Muscle of leg (tissue), 11 donors: ENCODE data around the gene ATG14. TPM values are rescaled to one million over a fixed set of nuclear protein-coding genes. Genes with fewer than 3 reads are reported as not detected.

Experiments
- DNase-seq: peaks from one replicate; pipeline ENCODE4 v3.0.0; 2013
- H3K27ac ChIP-seq: one replicate; pipeline ENCODE4 v1.5.1; 2013; ENCODE audit warnings: mild to moderate bottlenecking, low read length, control low read depth
- H3K27me3 ChIP-seq: one replicate; pipeline ENCODE4 v1.6.1; 2013; ENCODE audit warnings: low read length; ENCODE audit not compliant: control insufficient read depth, insufficient read depth
- H3K36me3 ChIP-seq: one replicate; pipeline ENCODE4 v1.6.1; 2013; ENCODE audit warnings: low read length; ENCODE audit not compliant: control insufficient read depth, insufficient read depth
- H3K4me1 ChIP-seq: one replicate; pipeline ENCODE4 v1.6.1; 2013; ENCODE audit warnings: low read length; ENCODE audit not compliant: control insufficient read depth, insufficient read depth
- H3K4me3 ChIP-seq: one replicate; pipeline ENCODE4 v1.5.1; 2013; ENCODE audit warnings: low read length, control low read depth
- H3K9me3 ChIP-seq: replicated peaks from 2 replicates; pipeline ENCODE4 v1.6.1; 2013; ENCODE audit warnings: low read depth, low read length; ENCODE audit not compliant: control insufficient read depth
- whole genome bisulfite sequencing: methylation state at CpG from one replicate; pipeline ENCODE4 v1.1.5; 2013; ENCODE audit warnings: missing lambda C conversion rate; ENCODE audit not compliant: insufficient coverage; 5-methylcytosine and 5-hydroxymethylcytosine counted together
- polyA plus RNA-seq, 8 donors: library from polyadenylated mRNA; unstranded; fragments of 120-200 nt; gene quantifications; one replicate each; pipeline versions ENCODE4 v1.2.1 to v1.2.3, GENCODE V29; 2013; ENCODE audit warnings: inconsistent platforms in 1 of 8, low replicate concordance in 1 of 8; ENCODE audit not compliant: insufficient read length in 8 of 8, insufficient read depth in 1 of 8
- total RNA-seq: library from RNA; stranded (reverse); fragments of 120-200 nt; gene quantifications from one replicate; pipeline ENCODE4 v1.2.4, GENCODE V29; 2013

ATG14 gene
- total and polyA plus RNA-seq, 9 donors = 11.1 to 20.5 (median 12.3) TPM

GRCh38 chr14:55356913-55357312, 54.7 kb downstream of the ATG14 start:
- 90% methylated on average over 2 of the region's 2 CpGs for WGBS
- H3K27me3 ChIP-seq = no peaks in the 10 kb centered on the region
- no peak for DNase-seq
- H3K36me3 ChIP-seq = peaks cover 17% of the 10 kb centered on the region
- H3K4me1 ChIP-seq = no peaks in the 10 kb centered on the region
- no peak overlapping the region for H3K4me3 ChIP-seq
- H3K9me3 ChIP-seq = no peaks in the 10 kb centered on the region
- no peak overlapping the region for H3K27ac ChIP-seq

GRCh38 chr14:55355922-55356321, 55.7 kb downstream of the ATG14 start:
- no peak for DNase-seq
- no peak overlapping the region for H3K27ac ChIP-seq
- no peaks in the 10 kb centered on the region for H3K27me3 ChIP-seq

GRCh38 chr14:55354500-55354899, 57.1 kb downstream of the ATG14 start:
- DNase-seq = peak; percentile 63
- Histone ChIP-seq H3K4me3 (no peak overlapping the region), H3K4me1 (no peaks in the 10 kb centered on the region), H3K36me3 (peaks cover 33% of the 10 kb centered on the region), H3K9me3 (no peaks in the 10 kb centered on the region), H3K27me3 (no peaks in the 10 kb centered on the region), H3K27ac (no peak overlapping the region)
- 58% methylated on average over 4 of the region's 5 CpGs for WGBS

More at GRCh38 chr14:55355922-55356321, 55.7 kb downstream of the ATG14 start:
- H3K4me1 ChIP-seq = no peaks in the 10 kb centered on the region
- H3K36me3 ChIP-seq = peaks cover 27% of the 10 kb centered on the region
- H3K9me3 ChIP-seq = no peaks in the 10 kb centered on the region
- 92% methylated on average over 2 of the region's 6 CpGs for WGBS
- no peak overlapping the region for H3K4me3 ChIP-seq

- Histone ChIP-seq H3K27ac (no peak overlapping the region), H3K27me3 (no peaks in the 10 kb centered on the region), H3K36me3 (peaks cover 33% of the 10 kb centered on the region), H3K4me1 (no peaks in the 10 kb centered on the region), H3K4me3 (no peak overlapping the region), H3K9me3 (no peaks in the 10 kb centered on the region)
- WGBS = 90% methylated on average over 9 of the region's 11 CpGs
- DNase-seq = no peak
Observed at GRCh38 chr14:55353686-55354467, 57.8 kb downstream of the ATG14 start.

GRCh38 chr14:55352201-55352600, 59.4 kb downstream of the ATG14 start:
- H3K9me3 ChIP-seq = no peaks in the 10 kb centered on the region
- H3K27me3 ChIP-seq = no peaks in the 10 kb centered on the region
- H3K36me3 ChIP-seq = peaks cover 32% of the 10 kb centered on the region
- H3K4me3 ChIP-seq = no peak overlapping the region
- no peak overlapping the region for H3K27ac ChIP-seq
- DNase-seq = no peak
- 94% methylated on average over 8 of the region's 9 CpGs for WGBS
- no peaks in the 10 kb centered on the region for H3K4me1 ChIP-seq

- WGBS = 94% methylated on average over 9 of the region's 9 CpGs
- peaks cover 29% of the 10 kb centered on the region for H3K36me3 ChIP-seq
- H3K4me3 ChIP-seq = no peak overlapping the region
- H3K9me3 ChIP-seq = no peaks in the 10 kb centered on the region
- no peak overlapping the region for H3K27ac ChIP-seq
- DNase-seq = no peak
- no peaks in the 10 kb centered on the region for H3K4me1 ChIP-seq
- no peaks in the 10 kb centered on the region for H3K27me3 ChIP-seq
Observed at GRCh38 chr14:55351111-55351510, 60.5 kb downstream of the ATG14 start.

GRCh38 chr14:55350461-55350860, 61.2 kb downstream of the ATG14 start:
- no peak for DNase-seq
- H3K36me3 ChIP-seq = peaks cover 29% of the 10 kb centered on the region
- H3K27ac ChIP-seq = no peak overlapping the region
- H3K9me3 ChIP-seq = no peaks in the 10 kb centered on the region
- 100% methylated on average over 1 of the region's 4 CpGs for WGBS
- H3K27me3 ChIP-seq = no peaks in the 10 kb centered on the region
- H3K4me1 ChIP-seq = no peaks in the 10 kb centered on the region
- no peak overlapping the region for H3K4me3 ChIP-seq

- H3K36me3 ChIP-seq = peaks cover 29% of the 10 kb centered on the region
- H3K27ac ChIP-seq = no peak overlapping the region
- DNase-seq = no peak
- 44% methylated on average over 6 of the region's 12 CpGs for WGBS
- no peak overlapping the region for H3K4me3 ChIP-seq
- no peaks in the 10 kb centered on the region for H3K27me3 ChIP-seq
- H3K9me3 ChIP-seq = no peaks in the 10 kb centered on the region
- H3K4me1 ChIP-seq = no peaks in the 10 kb centered on the region
Observed at GRCh38 chr14:55349565-55349964, 62.1 kb downstream of the ATG14 start.

GRCh38 chr14:55348766-55349453, 62.7 kb downstream of the ATG14 start:
- WGBS = 83% methylated on average over 1 of the region's 4 CpGs
- H3K4me1 ChIP-seq = no peaks in the 10 kb centered on the region
- no peak for DNase-seq
- no peak overlapping the region for H3K27ac ChIP-seq
- no peaks in the 10 kb centered on the region for H3K27me3 ChIP-seq
- no peak overlapping the region for H3K4me3 ChIP-seq
- H3K36me3 ChIP-seq = peaks cover 24% of the 10 kb centered on the region
- no peaks in the 10 kb centered on the region for H3K9me3 ChIP-seq

- DNase-seq = no peak
- WGBS = no CpG with 5 or more reads among the region's 3 CpGs
- Histone ChIP-seq H3K4me3 (no peak overlapping the region), H3K9me3 (no peaks in the 10 kb centered on the region), H3K36me3 (peaks cover 24% of the 10 kb centered on the region), H3K27ac (no peak overlapping the region), H3K27me3 (no peaks in the 10 kb centered on the region), H3K4me1 (no peaks in the 10 kb centered on the region)
Observed at GRCh38 chr14:55347748-55348147, 63.9 kb downstream of the ATG14 start.
